Epithelial cell of proximal tubule (primary cell): ENCODE measurements around the gene STAP1. TPM values are rescaled to one million over a fixed set of nuclear protein-coding genes. Genes with fewer than 3 reads are reported as not detected.

Experiments
- DNase-seq: peaks from one replicate; pipeline ENCODE4 v3.0.0-alpha.2; 2011; ENCODE audit warnings: low read depth
- H3K4me3 ChIP-seq: 2 replicates; pipeline ENCODE4 v1.5.1; 2011; ENCODE audit warnings: low read depth, mild to moderate bottlenecking, low read length
- total RNA-seq: library from RNA; depleted of rRNA; stranded (reverse); fragments of >200 nt; gene quantifications from 2 replicates; pipeline ENCODE4 v1.2.3, GENCODE V29; 2015
- TF ChIP-seq, protein P1 (sequence below): conservative IDR thresholded peaks from 2 replicates; pipeline ENCODE4 v1.5.1; 2012; ENCODE audit warnings: low read depth, mild to moderate bottlenecking, low read length

Gene STAP1
- total RNA-seq, 1 donor from 2014 or later = not detected

DNA sequence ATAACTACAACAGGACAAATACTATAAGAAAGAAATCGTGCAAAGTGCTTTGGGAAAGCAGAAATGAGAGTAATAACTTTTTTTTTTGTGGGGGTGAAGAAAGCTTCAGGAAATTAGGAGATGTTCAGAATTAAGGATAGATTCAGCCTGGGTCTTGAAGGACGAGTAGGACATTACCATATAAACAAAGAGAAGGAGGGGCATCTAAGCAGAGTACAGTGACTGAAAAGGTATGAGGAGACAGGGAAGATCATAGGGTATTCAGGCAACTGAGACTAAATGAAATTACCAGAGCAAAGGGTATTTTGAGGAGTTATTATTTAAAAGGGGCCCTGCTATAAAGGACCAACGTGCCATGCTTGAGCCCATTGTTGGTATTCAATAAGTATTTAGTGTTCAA is 3.1 kb upstream of the STAP1 start:
- no peak for DNase-seq
- no peak overlapping the region for H3K4me3 ChIP-seq
- TF ChIP-seq, protein P1, sequence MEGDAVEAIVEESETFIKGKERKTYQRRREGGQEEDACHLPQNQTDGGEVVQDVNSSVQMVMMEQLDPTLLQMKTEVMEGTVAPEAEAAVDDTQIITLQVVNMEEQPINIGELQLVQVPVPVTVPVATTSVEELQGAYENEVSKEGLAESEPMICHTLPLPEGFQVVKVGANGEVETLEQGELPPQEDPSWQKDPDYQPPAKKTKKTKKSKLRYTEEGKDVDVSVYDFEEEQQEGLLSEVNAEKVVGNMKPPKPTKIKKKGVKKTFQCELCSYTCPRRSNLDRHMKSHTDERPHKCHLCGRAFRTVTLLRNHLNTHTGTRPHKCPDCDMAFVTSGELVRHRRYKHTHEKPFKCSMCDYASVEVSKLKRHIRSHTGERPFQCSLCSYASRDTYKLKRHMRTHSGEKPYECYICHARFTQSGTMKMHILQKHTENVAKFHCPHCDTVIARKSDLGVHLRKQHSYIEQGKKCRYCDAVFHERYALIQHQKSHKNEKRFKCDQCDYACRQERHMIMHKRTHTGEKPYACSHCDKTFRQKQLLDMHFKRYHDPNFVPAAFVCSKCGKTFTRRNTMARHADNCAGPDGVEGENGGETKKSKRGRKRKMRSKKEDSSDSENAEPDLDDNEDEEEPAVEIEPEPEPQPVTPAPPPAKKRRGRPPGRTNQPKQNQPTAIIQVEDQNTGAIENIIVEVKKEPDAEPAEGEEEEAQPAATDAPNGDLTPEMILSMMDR = no peak

DNA sequence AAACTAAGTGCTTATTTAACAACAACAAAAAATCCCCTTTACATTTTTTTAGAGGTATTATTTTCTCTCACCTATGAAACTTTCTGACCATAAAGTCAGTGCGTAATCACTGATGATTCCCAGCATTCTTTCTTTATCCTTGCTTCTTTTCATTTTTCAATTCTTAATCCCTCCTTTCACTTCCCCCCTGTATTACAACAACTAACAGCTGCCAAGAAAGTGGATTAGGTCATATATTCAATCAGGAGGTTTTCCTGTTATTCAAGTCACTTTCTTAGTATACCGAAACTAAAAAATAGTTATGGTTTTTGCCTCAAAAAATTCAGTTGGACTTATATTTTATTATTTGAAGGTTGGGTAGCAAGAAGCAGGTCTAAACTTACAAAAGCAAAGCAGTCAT is 2.1 kb upstream of the STAP1 start:
- DNase-seq = no peak
- TF ChIP-seq, protein P1 = no peak
- H3K4me3 ChIP-seq = no peak overlapping the region

DNA sequence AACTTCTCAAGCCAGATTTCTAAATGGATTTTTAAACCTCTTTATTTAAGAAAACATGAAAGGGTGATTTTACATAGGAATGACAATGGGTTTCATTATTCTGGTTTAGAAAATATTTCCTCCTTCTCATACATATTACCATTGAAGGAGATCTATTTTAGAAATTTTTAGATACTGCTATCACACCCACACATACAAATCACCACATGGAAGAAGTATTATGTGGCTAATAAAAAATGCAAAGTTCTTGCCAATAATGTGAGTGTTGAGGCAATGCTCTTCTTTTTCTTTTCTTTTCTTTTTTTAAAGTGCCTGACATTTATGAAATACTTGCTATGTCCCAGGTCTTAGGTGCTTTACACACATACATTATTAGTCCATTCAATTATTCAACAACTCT is 6.8 kb downstream of the STAP1 start:
- no peak for DNase-seq
- TF ChIP-seq, protein P1 = no peak
- no peak overlapping the region for H3K4me3 ChIP-seq

DNA sequence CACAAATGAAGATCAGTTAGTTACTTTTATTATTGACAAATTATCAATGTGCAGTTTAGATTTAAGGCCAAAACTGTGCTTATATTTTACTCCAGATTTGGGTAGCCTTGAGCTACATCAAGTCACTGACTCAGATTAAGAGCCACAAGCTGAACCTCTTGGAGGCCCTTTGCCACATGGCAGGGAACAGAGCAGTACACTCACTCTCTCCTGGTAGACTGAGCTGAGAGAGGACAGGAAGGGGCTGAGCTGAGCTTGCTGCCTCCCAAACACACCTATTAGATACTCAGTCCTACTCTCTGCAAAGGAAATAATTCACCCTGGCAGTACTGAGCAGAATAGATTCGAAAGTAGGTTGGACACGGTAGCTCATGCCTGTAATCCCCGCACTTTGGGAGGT is 7.8 kb downstream of the STAP1 start:
- DNase-seq = no peak
- no peak overlapping the region for H3K4me3 ChIP-seq
- TF ChIP-seq, protein P1 = no peak

DNA sequence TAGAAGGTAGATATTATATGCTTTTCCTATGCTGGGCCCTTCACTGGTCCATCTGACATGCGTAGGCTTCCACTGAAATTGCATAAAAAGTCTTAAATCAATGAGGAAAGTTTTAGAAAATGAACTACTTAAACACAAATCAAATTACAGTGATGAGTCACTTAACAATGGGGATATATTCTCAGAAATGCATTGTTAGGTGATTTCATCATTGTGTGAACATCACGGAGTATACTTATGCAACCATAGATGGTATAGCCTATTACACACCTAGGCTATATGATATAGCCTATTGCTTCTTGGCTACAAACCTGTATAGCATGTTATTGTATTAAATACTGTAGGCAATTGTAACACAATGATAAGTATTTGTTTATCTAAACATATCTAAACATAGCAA is 10.3 kb downstream of the STAP1 start:
- H3K4me3 ChIP-seq = no peak overlapping the region
- DNase-seq = no peak
- TF ChIP-seq, protein P1 = no peak

DNA sequence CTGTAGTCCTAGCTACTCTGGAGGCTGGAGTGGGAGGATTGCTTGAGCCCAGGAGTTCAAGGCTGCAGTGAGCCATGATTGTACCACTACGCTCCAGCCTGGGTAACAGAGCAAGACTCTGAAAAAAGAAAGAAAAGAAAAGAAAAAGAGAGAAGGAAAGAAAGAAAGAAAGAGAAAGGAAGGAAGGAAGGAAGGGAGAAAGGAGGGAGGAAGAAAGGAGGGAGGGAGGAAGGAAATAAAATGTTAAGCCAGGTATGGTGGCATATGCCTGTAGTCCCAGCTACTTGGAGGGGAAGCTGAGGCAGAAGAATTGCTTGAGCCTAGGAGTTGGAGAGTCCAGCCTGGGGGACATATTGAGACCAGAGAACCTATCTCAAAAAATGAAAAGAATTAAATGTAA is 12.0 kb downstream of the STAP1 start:
- no peak for DNase-seq
- TF ChIP-seq, protein P1 = no peak
- no peak overlapping the region for H3K4me3 ChIP-seq

DNA sequence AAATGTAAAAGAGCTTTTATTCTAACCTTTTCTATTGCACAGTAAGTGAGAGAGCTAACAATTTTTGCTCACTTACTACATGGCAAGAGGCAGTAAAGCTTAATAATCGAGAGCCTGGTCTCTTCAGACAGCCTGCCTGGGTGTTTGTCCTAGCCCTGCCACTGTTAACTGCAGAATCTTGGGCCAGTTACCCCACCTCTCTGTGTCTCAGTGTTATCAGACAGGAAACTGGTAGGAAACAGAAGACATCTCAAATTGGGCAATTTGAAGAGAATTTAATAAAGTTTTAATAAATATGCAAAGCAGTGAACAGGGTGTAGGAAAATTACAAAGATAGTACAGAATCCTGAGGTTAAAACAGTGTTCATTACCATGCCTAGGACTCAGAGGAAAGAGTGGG is 13.4 kb downstream of the STAP1 start:
- TF ChIP-seq, protein P1 = no peak
- no peak for DNase-seq

More for the DNA sequence above, 13.4 kb downstream of the STAP1 start:
- H3K4me3 ChIP-seq = no peak overlapping the region
